ENCODE data around the gene ZSWIM4.

The ZSWIM4 gene

DNA sequence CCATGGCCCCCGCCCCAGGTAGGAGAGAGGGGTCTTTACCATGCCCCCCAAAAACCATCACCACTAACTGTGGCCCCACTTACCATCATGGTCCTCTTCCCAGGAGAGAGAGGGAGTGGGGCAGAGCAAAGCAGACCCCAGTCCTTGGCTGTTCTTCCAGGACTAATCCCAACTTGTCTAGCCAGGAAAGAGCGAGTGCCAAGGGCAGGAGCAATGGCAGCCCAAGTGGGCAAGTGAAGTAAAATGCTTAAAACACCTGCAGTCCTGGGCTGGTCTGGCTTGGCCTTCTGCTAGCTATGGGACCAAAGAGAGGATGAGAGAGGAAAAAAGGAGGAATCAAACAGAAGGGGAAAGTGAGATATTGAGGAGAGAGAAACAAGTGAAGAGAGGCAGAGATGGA is 17.9 kb downstream of the ZSWIM4 start:
- DNase-seq = no peak

DNA sequence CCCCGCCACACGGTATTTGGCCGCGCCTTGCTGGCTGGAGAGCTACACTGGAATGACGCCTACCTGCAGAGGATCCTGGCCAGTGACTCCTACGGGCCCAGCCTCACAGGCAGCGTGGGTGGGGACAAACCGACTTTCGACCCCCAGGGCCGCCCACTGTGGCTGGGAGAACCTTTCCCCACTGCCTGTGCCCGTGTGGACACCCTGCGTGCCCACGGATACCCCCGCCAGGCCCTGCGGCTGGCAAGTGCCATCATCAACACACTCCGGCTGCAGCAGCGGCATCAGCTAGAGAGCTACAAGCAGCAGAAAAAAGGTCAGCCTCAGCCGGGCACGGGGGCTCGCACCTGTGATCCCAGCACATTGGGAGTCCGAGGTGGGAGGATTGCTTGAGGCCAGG is 19.3 kb downstream of the ZSWIM4 start:
- DNase-seq = no peak

DNA sequence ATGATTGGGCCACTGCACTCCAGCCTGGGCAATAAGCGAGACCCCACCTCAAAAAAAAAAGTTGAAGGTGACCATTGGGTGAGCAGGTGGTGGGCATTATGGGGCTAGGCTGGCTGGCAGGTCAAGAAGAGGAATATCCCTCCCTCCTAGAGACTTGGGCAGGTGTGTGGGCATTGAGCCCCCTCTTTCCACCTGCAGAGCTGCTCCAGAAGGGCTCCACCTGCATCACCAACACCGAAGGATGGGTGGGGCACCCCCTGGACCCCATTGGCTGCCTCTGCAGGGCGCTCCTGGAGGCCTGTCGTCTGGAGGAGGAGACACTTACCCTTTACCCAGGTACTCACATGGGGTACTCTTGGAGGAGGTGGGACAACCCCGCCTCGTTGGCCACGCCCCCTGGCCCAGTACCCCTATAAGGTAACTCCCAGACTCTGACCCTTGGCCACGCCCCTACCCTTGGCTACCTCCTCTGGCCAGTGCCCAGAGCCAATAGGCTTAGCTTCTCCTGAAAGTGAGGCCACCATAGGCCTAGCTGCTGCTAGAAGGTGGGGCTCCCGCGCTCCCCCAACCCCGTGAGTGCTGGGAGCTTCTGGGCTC is 21.9 kb downstream of the ZSWIM4 start:
- DNase-seq = no peak

DNA sequence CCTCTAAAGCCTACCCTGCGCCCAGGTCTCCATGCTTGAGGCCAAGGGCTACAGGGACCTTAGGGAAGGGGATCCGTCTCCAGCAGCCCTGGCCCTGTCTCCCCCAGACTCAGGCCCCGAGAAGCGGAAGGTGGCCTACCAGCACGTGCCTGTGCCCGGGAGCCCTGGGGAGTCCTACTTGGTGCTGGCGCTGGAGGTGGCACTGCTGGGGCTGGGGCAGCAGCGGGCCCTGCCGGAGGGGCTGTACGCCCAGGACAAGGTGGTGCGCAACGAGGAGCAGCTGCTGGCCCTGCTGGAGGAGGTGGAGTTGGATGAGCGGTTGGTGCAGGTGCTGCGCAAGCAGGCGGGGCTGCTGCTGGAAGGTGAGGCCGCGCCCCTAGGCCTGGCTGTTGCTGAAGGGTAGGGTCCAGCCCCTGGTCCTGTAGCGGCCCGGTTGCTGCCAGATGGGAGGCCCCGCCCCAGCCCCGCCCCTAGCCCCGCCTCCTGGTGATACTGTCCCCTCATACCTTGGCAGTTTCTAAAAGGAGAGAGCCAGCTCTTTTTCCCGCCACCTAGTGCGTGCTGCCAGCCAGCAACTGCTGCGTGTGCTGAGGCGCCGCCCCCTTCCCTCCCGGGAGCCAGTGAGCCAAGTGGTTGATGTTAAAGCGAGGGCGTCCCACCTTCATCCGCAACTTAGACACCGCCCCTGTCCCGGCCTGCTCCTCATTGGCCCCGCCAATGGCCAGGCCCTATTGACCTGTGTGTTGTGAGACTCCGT is 22.6 kb downstream of the ZSWIM4 start:
- no peak for DNase-seq

DNA sequence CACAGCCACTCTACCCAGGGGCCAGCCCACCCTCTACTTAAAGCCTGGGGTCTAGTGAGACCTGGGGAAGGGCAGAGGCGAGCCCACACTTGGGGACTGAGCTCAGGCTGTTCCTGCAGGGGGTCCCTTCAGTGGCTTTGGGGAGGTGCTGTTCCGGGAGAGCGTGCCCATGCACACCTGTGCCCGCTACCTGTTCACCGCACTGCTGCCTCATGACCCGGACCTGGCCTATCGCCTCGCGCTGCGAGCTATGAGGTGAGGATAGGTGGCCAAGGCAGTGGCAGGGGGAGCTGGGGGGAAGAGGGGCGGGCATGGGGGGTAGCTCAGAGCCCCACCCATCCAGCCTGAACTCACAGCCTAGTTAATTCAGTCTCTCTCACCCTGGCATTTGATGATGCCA is 24.0 kb downstream of the ZSWIM4 start:
- no peak for DNase-seq

DNA sequence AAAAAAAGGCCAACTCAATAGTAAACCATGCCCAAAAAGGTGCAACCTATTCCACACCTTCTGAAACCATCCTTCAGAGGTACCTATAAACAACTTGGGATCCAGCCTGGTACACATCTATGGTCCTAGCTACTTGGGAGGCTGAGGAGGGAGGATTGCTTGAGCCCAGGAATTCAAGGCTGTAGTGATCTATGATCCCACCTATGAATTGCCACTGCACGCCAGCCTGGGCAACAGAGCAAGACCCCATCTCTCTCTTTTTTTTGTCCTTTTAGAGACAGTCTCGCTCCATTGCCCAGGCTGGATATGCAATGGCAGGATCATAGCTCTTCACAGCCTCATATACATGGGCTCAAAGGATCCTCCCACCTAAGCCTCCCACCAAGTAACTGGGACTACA is 26.0 kb downstream of the ZSWIM4 start:
- DNase-seq = no peak

DNA sequence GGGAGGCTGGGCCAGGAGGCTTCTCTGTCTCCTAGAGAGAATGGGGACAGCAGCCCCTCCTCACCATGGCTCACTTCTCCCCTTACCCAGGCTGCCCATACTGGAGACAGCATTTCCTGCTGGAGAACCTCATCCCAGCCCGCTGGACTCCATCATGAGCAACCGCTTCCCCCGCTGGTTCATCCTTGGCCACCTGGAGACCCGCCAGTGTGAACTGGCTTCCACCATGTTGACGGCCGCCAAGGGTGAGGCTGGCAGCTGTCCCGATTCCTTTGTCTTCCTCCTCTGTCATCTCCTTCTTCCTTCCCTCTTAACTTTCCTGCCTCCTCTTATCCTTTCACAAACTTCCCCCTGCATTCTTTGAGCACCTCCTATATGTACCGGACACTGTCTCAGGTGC is 28.0 kb downstream of the ZSWIM4 start:
- DNase-seq = no peak

DNA sequence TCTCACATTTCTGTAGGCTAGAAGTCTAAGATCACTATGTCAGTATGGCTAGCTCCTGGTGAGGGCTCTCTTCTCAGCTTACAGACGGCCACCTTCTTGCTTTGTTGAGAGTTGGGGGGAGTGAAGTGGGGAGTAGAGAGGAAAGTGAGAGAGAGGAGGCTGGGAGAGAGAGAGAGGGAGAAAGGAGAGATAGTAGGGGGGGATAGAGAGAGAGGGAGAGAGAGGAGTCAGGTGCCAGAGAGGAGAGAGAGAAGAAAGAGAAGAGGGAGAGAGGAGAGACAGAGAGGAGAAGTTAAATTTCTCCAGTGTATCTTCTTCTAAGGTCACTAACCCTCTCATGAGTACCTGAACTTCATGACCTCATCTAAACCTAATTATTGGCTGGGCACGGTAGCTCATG is 28.7 kb downstream of the ZSWIM4 start:
- DNase-seq = no peak

DNA sequence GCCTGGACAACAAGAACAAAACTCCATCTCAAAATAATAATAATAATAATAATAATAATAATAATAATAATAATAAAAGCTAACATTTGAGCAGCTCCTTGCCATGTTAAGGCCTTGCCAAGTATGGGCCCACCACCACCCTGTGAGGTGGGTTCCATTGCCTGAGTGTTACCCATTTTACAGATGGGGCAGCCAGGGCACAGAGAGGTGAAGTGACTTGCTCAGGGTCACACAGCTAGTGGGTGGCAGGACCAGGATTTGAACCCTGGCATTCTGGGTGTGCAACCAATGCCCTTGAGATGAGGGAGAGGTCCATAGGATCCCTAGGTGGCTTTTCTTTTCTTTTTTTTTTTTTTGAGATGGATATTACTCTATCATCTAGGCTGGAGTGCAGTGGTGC is 29.5 kb downstream of the ZSWIM4 start:
- no peak for DNase-seq

DNA sequence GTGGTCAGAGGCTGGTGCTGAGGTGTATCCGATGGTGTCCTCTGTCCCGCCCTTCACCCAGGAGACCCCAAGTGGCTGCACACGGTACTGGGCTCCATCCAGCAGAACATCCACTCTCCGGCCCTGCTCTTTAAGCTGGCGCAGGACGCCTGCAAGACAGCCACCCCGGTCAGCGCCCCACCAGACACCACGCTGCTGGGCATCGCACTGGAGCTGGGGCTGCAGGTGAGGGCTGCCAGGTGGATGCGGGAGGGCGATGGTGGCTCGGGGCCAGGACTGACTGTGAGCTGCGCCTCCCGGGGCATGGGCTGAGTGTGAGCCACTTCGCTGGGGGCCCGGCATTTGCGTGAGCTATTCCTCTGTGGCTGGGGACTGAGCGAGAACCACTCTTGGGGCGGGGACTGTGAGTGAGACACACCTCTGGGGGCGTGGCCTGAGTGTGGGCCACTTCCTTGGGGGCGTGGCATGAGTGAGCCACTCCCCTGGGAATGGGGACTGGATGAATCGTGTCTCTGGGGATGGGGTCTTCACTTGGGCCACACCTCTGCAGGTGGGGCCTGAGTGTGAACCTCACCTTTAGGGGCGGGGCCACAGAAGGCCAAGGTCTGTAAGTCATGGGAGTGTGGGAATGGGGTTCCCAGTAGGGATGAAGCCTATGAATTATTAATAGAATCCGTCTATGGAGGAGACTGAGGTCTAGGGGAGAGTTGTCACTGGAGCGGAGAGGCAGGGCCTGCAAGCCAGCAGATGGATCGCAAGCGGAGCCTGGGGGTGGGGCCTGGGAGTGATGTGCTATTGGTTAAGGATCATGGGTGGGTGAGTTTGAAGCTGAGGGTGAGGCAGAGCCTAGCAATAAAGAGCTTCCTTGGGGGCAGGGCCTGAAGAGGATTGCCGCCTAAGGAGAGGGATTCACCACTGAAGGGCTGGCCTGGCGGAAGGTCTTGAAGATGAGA is 30.5 kb downstream of the ZSWIM4 start:
- no peak for DNase-seq

DNA sequence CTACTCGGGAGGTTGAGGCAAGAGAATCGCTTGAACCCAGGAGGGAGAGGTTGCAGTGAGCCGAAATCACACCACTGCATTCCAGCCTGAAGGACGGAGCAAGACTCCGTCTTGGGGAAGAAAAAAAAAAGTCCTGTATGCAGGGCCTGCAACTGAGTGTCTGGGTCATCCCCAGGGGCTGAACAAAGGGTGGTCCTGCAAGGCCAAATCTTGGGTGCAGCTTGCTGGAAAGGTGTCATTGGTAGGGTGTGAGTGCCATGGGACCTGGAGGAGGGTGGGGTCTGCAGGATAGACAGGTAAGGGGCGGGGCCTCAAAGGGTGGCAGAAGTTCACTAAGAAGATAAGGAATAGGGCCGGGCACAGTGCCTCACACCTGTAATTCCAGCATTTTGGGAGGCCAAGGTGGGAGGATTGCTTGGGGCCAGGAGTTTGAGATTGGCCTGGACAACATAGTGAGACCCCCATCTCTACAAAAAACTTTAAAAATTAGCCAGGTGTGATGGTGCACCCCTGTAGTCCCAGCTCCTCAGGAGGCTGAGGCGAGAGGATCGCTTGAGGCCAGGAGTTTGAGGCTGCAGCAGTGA is 31.5 kb downstream of the ZSWIM4 start:
- no peak for DNase-seq

DNA sequence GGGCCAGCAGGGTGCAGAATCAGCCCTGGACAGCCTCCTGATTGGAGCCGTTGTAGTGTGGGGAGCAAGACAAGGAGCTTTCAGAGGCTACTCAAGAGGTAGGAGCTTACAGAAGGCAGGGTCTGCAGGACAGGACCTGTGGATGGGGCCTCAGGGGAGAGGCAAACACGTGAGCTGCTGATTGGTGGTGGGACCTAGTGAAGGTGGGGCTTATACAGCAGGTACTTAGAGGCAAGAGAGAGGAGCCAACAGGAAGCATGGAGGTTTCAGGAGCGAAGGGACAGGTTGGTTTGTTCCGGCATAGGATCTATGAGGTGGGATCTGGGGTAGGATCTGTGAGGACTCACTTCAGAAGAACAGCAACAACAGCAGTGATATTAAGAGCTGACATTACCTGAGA is 32.4 kb downstream of the ZSWIM4 start:
- DNase-seq = no peak

DNA sequence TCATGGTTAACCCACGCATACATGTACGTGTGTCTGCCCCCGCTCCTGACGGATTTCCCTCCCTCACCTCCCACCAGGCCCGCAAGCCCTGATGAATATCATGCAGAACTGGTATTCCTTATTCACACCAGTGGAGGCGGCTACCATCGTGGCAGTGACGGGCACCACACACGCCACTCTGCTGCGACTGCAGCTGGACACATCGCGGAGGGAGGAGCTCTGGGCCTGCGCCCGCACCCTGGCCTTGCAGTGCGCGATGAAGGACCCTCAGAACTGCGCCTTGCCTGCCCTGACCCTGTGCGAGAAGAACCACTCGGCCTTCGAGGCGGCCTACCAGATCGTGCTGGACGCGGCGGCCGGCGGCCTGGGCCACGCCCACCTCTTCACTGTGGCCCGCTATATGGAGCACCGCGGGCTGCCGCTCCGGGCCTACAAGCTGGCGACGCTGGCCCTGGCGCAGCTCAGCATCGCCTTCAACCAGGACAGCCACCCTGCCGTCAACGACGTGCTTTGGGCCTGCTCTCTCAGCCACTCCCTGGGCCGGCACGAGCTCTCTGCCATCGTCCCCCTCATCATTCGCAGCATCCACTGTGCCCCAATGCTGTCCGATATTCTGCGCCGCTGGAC is 35.0 kb downstream of the ZSWIM4 start:
- DNase-seq = no peak

DNA sequence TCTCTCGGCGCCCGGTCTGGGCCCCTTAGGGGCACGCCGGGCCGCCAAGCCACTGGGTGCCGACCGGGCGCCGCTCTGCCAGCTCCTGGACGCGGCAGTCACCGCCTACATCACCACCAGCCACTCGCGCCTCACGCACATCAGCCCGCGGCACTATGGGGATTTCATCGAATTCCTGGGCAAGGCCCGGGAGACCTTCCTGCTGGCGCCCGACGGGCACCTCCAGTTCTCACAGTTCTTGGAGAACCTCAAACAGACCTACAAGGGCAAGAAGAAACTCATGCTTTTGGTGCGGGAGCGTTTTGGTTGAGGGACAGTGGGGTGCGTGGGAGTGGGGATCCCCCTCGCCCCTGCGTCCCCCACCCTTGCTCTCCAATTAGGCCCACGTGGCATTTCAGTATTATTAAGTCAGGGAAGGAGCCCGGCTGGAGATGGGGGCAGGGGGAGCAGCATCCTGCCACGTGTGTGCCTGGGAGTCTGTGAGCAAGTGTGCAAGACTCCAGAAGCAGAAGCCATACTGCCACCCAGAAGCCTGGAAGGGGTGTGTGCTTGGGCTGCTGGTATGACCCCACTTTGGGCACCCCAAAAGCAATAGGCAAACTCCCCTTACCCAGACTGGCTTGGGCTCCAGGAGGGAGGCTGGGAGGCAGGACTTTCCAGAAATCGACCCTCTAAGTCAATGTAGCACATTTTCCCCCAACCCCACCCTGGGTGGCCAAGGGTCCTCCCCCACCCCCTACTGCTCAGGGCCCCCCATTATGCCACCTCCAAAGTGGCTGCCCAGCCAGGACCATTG is 35.7 kb downstream of the ZSWIM4 start:
- no peak for DNase-seq

DNA sequence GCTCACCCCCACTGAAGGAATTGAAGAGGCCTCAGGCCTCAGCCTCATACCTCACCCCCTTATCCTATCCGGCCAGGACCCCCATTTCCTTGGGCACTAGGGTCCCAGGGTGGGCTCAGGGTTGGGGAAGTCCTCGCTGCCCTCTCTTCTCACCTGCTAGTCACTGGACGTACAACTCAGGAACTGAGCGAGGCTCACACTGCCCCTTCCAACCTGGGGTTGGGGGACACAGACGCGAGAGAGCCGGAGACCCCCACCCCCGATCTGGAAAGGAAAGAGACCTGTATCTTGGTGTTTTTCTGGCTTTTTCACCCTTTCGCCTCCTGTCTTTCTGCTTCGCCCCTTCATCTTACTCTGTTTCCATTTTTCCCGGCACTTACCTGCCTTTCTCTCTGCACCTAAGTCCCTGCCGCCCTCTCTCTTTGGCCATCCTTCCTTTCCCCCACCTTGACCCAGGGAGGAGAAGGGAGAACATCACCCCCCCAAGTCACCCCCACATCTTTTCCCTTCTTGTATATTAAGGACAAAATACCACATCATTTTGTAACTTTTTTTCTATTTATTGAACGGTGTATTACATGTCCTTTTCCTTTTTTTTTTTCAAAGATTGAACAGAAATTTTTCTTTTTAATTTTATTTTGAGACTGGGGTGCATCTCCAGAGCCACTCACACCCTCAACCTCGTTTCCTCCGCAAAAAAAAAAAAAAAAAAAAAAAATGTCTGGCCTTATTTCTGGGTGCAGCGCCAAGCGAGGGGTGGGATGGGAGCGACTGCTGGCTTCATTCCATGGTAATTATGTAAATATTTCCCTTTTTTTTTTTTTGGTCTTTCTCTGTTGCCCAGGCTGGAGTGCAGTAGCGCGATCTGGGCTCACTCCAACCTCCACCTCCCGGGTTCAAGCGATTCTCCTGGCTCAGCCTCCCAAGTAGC is 36.6 kb downstream of the ZSWIM4 start:
- no peak for DNase-seq

DNA sequence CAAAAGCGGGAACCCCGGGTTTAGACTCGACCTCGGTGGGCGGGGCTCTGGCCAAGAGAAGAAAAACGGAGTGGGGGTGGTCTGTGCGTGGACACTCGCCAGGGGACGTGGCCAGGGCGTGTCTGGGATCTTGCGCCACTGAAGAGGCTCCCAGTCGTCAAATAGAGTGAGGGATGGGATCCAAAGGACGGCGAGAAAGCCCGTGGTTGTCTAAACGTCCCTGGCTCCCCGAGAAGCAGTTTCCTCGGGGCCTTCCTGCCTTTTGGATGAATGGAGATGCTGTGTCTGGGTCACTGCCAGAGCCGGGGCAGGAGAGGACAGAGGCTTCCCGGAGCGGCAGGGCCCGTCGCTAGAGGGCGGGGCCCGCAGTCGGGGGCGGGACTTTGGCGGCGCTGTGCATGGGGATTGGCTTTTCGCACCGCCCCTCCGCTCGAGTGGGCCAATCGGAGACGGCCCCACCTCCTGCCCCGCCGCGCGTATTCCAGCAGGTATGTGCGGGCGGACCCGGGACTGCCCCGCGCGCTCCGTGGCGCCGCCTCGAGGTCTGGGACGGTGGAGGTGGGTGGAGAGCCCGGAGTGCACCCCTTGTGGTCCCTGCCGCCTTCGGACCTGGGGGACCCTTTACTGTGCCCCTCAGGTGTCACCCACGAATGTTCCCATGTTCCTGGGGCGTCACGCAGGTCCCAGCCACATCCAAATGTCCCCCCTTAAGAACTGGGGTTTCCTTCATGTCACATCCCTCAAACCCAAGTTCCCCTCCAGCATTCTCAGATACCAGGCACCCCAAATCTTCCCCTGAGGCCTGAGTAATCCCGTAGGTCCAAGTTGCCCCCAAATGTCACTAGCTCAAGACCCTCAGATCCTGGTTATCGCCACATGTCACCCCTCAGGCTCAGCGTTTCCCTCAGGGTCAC is 38.3 kb downstream of the ZSWIM4 start:
- peak; percentile 83 for DNase-seq

DNA sequence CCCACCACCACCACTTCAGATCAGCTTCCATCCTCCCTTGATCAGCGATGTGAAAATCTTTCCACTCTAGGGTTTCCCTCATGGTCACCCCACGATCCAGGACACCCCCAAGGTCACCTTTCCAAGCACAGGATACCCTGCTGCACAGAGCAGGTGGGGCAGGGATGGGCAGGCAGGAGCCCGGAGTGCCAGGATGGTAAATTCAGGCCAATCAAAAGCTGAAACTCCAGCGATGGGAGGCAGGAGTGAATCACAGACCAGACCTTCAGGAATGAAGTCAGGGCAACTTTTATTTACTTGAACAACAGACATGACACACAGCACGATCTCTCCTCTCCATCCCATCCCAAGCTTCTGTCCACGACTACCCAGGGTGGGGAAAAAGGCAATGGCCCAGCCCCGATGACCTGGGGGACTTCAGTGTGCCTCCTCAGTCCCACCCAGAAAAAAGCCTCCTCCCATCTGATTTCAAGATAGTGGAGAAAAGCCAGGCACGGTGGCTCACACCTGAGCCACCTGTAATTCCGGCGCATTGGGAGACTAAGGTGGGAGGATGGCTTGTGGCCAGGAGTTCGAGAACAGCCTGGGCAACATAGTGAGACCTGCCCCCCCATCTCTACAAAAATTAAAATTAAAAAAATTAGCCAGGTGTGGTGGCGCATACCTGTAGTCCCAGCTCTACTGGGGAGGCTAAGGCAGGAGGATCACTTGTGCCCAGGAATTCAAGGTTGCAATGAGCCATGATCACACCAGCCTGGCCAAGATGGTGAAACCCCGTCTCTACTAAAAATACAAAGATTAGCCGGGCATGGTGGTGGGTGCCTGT is 39.2 kb downstream of the ZSWIM4 start:
- DNase-seq = no peak

DNA sequence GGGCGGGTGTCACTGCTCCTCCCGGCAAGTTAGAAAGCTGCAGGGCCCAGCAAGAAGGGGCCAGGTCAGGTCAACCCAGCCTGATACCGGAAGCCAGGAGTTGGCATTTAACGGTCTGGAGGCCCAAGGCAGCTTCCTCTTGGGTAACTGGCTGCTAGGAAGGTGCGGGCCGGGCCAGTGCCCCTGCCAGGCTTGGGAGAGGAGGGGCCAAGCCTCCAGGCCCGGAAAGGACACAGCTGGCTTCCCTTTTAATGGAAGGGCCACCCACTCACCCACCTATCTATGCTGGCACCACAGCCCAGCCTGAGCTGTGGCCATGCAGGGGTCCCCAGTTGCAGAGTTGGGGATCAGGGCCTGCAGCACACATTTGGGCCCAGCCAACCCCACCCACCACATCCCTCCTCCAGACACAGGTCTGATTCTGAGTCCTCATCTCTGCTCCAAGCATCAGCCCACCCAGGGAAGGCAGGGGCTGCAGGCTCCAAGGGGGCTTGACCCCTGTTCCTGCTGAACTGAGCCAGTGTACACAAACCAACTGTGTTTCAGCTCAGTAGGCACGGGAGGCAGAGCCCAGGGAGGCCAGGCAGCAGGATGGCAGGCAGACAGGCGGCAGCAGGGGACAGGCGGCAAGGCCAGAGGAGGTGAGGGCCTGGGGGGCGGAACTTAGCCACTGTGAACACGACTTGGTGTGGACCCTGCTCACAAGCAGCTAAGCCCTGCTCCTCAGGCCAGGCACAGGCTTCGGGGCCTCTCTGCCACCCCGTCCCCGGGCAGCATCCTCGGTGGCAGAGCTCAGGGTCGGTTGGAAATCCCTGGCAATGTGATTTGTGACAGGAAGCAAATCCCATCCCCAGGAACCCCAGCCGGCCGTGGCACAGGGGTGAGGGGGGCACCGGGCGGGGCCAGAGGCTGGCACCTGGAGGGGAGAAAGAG is 40.8 kb downstream of the ZSWIM4 start:
- DNase-seq = no peak
